CD8-positive, alpha-beta memory T cell (primary cell): ENCODE measurements around the gene SAMD3. TPM values are rescaled to one million over a fixed set of nuclear protein-coding genes. Genes with fewer than 3 reads are reported as not detected.
A peak's percentile ranks its signal among the peaks of the same experiment; 100 is the strongest.
"Not testable (repeated sequence)": the region's sequence is repeated elsewhere in the genome, so short reads cannot be mapped to it uniquely, and the experiment has no call there.

ENCODE experiments used
- CTCF ChIA-PET: fragments of 350-600 bp; sonication (Branson Sonifier 250); formaldehyde crosslinking; loops from one replicate; lab custom pipeline; 2021; ENCODE audit warnings: antibody characterized with exemption; lab: Charles Lee
- POLR2A ChIA-PET: fragments of 350-600 bp; sonication (Branson Sonifier 250); formaldehyde crosslinking; loops from one replicate; lab custom pipeline; 2021; ENCODE audit warnings: antibody characterized with exemption; lab: Charles Lee
- DNase-seq, 5 donors: peaks; one replicate each; pipeline versions ENCODE4 v3.0.0 to v3.0.0-alpha.2; 2020 to 2022; ENCODE audit warnings: mixed read lengths in 1 of 5
- H3K27ac ChIP-seq: one replicate; pipeline ENCODE4 v1.7.0; 2013; ENCODE audit warnings: low read depth, mild to moderate bottlenecking, low read length, moderate library complexity
- H3K27me3 ChIP-seq: 2 replicates; pipeline ENCODE4 v1.7.0; 2013; ENCODE audit warnings: low read length, mild to moderate bottlenecking; ENCODE audit not compliant: insufficient read depth, poor library complexity, severe bottlenecking
- H3K36me3 ChIP-seq: 2 replicates; pipeline ENCODE4 v1.7.0; 2013; ENCODE audit warnings: mild to moderate bottlenecking, low read length, moderate library complexity; ENCODE audit not compliant: insufficient read depth
- H3K4me1 ChIP-seq: 2 replicates; pipeline ENCODE4 v1.7.0; 2013; ENCODE audit warnings: mild to moderate bottlenecking, low read length, moderate library complexity; ENCODE audit not compliant: insufficient read depth
- H3K4me3 ChIP-seq: 2 replicates; pipeline ENCODE4 v1.7.0; 2013; ENCODE audit warnings: mild to moderate bottlenecking, low read length
- H3K9me3 ChIP-seq: 2 replicates; pipeline ENCODE4 v1.7.0; 2013; ENCODE audit warnings: mild to moderate bottlenecking, low read length
- H3K27ac Mint-ChIP-seq, 8 donors: one replicate each; pipeline ENCODE4 v1.8.0; 2020 to 2021; ENCODE audit warnings: mixed read lengths in 8 of 8, mild to moderate bottlenecking in 6 of 8, inconsistent platforms in 3 of 8, moderate library complexity in 3 of 8
- H3K27me3 Mint-ChIP-seq, 2 donors: one replicate each; pipeline ENCODE4 v1.8.0; 2020 to 2021; ENCODE audit warnings: mixed read lengths in 2 of 2, mild to moderate bottlenecking in 1 of 2, moderate library complexity in 1 of 2
- H3K36me3 Mint-ChIP-seq, 3 donors: one replicate each; pipeline ENCODE4 v1.8.0; 2020 to 2021; ENCODE audit warnings: mixed read lengths in 3 of 3, inconsistent platforms in 1 of 3, mild to moderate bottlenecking in 1 of 3
- H3K4me1 Mint-ChIP-seq, 3 donors: one replicate each; pipeline ENCODE4 v1.8.0; 2020 to 2021; ENCODE audit warnings: mixed read lengths in 3 of 3, inconsistent platforms in 1 of 3, mild to moderate bottlenecking in 1 of 3
- H3K4me3 Mint-ChIP-seq, 7 donors: one replicate each; pipeline ENCODE4 v1.8.0; 2020 to 2021; ENCODE audit warnings: mixed read lengths in 7 of 7, mild to moderate bottlenecking in 6 of 7, moderate library complexity in 4 of 7, inconsistent platforms in 2 of 7
- H3K9me3 Mint-ChIP-seq, 5 donors: one replicate each; pipeline ENCODE4 v1.8.0; 2020 to 2022; ENCODE audit warnings: mixed read lengths in 5 of 5, mild to moderate bottlenecking in 3 of 5, moderate library complexity in 2 of 5, inconsistent platforms in 1 of 5
- polyA plus RNA-seq: library from polyadenylated mRNA; unstranded; fragments of 300-500 nt; fragmentation: Illumina TruSeq; gene quantifications from one replicate; pipeline ENCODE4 v1.2.3, GENCODE V29; 2021
- total RNA-seq, 2 experiments: library from RNA; stranded (reverse); gene quantifications; one replicate each; pipeline ENCODE4 v1.2.3, GENCODE V29; 2021

SAMD3 gene
- total and polyA plus RNA-seq, 3 experiments from 2014 or later = 12.5 to 220 (median 14.5) TPM

GRCh38 chr6:130170160-130170559 lies 52.6 kb downstream of the SAMD3 start:
- H3K27me3 Mint-ChIP-seq, CTCF ChIA-PET, POLR2A ChIA-PET, H3K4me1 ChIP-seq, H3K4me3 Mint-ChIP-seq, H3K27ac ChIP-seq, H3K9me3 ChIP-seq, DNase-seq, H3K27me3 ChIP-seq, H3K4me3 ChIP-seq: not testable (repeated sequence)
- peaks cover 35 to 72% (median 46%) of the 10 kb centered on the region in 3 donors for H3K4me1 Mint-ChIP-seq
- peaks cover 39 to 82% (median 69%) of the 10 kb centered on the region in 3 donors for H3K36me3 Mint-ChIP-seq
- H3K36me3 ChIP-seq = peaks cover 20% of the 10 kb centered on the region
- H3K9me3 Mint-ChIP-seq = peaks cover 2 to 26% (median 18%) of the 10 kb centered on the region in 5 donors
- H3K27ac Mint-ChIP-seq = peak overlapping the region in 7 of 8 donors; percentile 44 to 91 (median 71)

- peak overlapping the region in 6 of 8 donors; percentile 16 to 72 (median 44) for H3K27ac Mint-ChIP-seq
- CTCF ChIA-PET = interaction anchor here (0.8 kb wide), 1 partner anchor 94 kb away, joined by 4 read pairs; no protein-coding TSS in a partner anchor
- H3K36me3 Mint-ChIP-seq = peaks cover 36 to 82% (median 65%) of the 10 kb centered on the region in 3 donors
Observed at GRCh38 chr6:130167655-130168054, 55.1 kb downstream of the SAMD3 start.

GRCh38 chr6:130164251-130164650 lies 58.5 kb downstream of the SAMD3 start:
- Histone ChIP-seq H3K9me3 (no peaks in the 10 kb centered on the region), H3K4me1 (no peaks in the 10 kb centered on the region), H3K36me3 (peaks cover 13% of the 10 kb centered on the region), H3K27me3 (no peaks in the 10 kb centered on the region), H3K4me3 (no peak overlapping the region), H3K27ac (no peak overlapping the region)
- peaks cover 38 to 87% (median 55%) of the 10 kb centered on the region in 3 donors for H3K36me3 Mint-ChIP-seq
- no peak for DNase-seq
- peak overlapping the region in 7 of 8 donors; percentile 30 to 95 (median 71) for H3K27ac Mint-ChIP-seq
- POLR2A ChIA-PET = no interaction called here
- H3K4me3 Mint-ChIP-seq = no peak overlapping the region
- no peaks in the 10 kb centered on the region for H3K27me3 Mint-ChIP-seq
- CTCF ChIA-PET = no interaction called here
- peaks cover 0 to 9% (median 0%) of the 10 kb centered on the region in 5 donors for H3K9me3 Mint-ChIP-seq
- peaks cover 53 to 83% (median 62%) of the 10 kb centered on the region in 3 donors for H3K4me1 Mint-ChIP-seq

More at GRCh38 chr6:130167655-130168054, 55.1 kb downstream of the SAMD3 start:
- peaks cover 47 to 84% (median 56%) of the 10 kb centered on the region in 3 donors for H3K4me1 Mint-ChIP-seq
- peaks cover 3 to 20% (median 17%) of the 10 kb centered on the region in 5 donors for H3K9me3 Mint-ChIP-seq
- peaks cover 7% of the 10 kb centered on the region for H3K36me3 ChIP-seq
- no peaks in the 10 kb centered on the region for H3K9me3 ChIP-seq
- no peaks in the 10 kb centered on the region for H3K4me1 ChIP-seq
- no peaks in the 10 kb centered on the region for H3K27me3 ChIP-seq
- no peak overlapping the region for H3K27ac ChIP-seq
- H3K27me3 Mint-ChIP-seq = no peaks in the 10 kb centered on the region
- H3K4me3 Mint-ChIP-seq = peak overlapping the region in 1 of 7 donors; percentile 4
- POLR2A ChIA-PET = no interaction called here
- DNase-seq = no peak
- no peak overlapping the region for H3K4me3 ChIP-seq

GRCh38 chr6:130163266-130163665 lies 59.5 kb downstream of the SAMD3 start:
- peaks cover 57 to 83% (median 66%) of the 10 kb centered on the region in 3 donors for H3K4me1 Mint-ChIP-seq
- Histone ChIP-seq H3K27ac (no peak overlapping the region), H3K27me3 (no peaks in the 10 kb centered on the region), H3K9me3 (no peaks in the 10 kb centered on the region), H3K4me1 (no peaks in the 10 kb centered on the region), H3K4me3 (no peak overlapping the region), H3K36me3 (peaks cover 13% of the 10 kb centered on the region)
- H3K27me3 Mint-ChIP-seq = no peaks in the 10 kb centered on the region
- peaks cover 42 to 89% (median 59%) of the 10 kb centered on the region in 3 donors for H3K36me3 Mint-ChIP-seq
- DNase-seq = no peak
- POLR2A ChIA-PET = interaction anchor here (0.6 kb wide), 1 partner anchor 29 kb away, joined by 11 read pairs; no protein-coding TSS in a partner anchor
- no peak overlapping the region for H3K4me3 Mint-ChIP-seq
- H3K9me3 Mint-ChIP-seq = peaks cover 0 to 9% (median 0%) of the 10 kb centered on the region in 5 donors
- CTCF ChIA-PET = no interaction called here
- peak overlapping the region in 2 of 8 donors; percentile 13 to 95 for H3K27ac Mint-ChIP-seq

- CTCF ChIA-PET = interaction anchor here (0.8 kb wide), 1 partner anchor 12 kb away, joined by 3 read pairs; no protein-coding TSS in a partner anchor
- no peak for DNase-seq
- peaks cover 57 to 81% (median 65%) of the 10 kb centered on the region in 3 donors for H3K4me1 Mint-ChIP-seq
- peak overlapping the region in 4 of 8 donors; percentile 24 to 61 (median 54) for H3K27ac Mint-ChIP-seq
- H3K4me3 ChIP-seq = no peak overlapping the region
- peaks cover 13% of the 10 kb centered on the region for H3K36me3 ChIP-seq
- no peaks in the 10 kb centered on the region for H3K9me3 ChIP-seq
- POLR2A ChIA-PET = no interaction called here
- H3K4me3 Mint-ChIP-seq = no peak overlapping the region
- H3K36me3 Mint-ChIP-seq = peaks cover 44 to 87% (median 55%) of the 10 kb centered on the region in 3 donors
- no peaks in the 10 kb centered on the region for H3K4me1 ChIP-seq
- H3K27ac ChIP-seq = no peak overlapping the region
- no peaks in the 10 kb centered on the region for H3K27me3 ChIP-seq
- no peaks in the 10 kb centered on the region for H3K27me3 Mint-ChIP-seq
- H3K9me3 Mint-ChIP-seq = peaks cover 0 to 9% (median 0%) of the 10 kb centered on the region in 5 donors
Observed at GRCh38 chr6:130162421-130162820, 60.3 kb downstream of the SAMD3 start.

GRCh38 chr6:130161683-130162404 lies 60.9 kb downstream of the SAMD3 start:
- Histone ChIP-seq H3K36me3 (peaks cover 13% of the 10 kb centered on the region), H3K27me3 (no peaks in the 10 kb centered on the region), H3K4me3 (no peak overlapping the region), H3K4me1 (no peaks in the 10 kb centered on the region), H3K27ac (no peak overlapping the region), H3K9me3 (no peaks in the 10 kb centered on the region)
- no peak overlapping the region for H3K4me3 Mint-ChIP-seq
- POLR2A ChIA-PET = interaction anchor here (0.6 kb wide), 1 partner anchor 142 kb away, joined by 14 read pairs; no protein-coding TSS in a partner anchor
- H3K4me1 Mint-ChIP-seq = peaks cover 51 to 75% (median 61%) of the 10 kb centered on the region in 3 donors
- peaks cover 0 to 9% (median 0%) of the 10 kb centered on the region in 5 donors for H3K9me3 Mint-ChIP-seq
- peak overlapping the region; percentile 4 to 80 (median 42) for H3K27ac Mint-ChIP-seq
- peaks cover 43 to 83% (median 49%) of the 10 kb centered on the region in 3 donors for H3K36me3 Mint-ChIP-seq
- CTCF ChIA-PET = interaction anchor here (0.8 to 1.5 kb wide), 2 partner anchors 11 to 61 kb away, joined by 3 read pairs; partner anchors contain the start of gene SAMD3
- DNase-seq = no peak
- no peaks in the 10 kb centered on the region for H3K27me3 Mint-ChIP-seq

- Mint-ChIP-seq H3K36me3 (peaks cover 32 to 79% (median 35%) of the 10 kb centered on the region in 3 donors), H3K27ac (peak overlapping the region; percentile 1 to 81 (median 46)), H3K27me3 (no peaks in the 10 kb centered on the region), H3K9me3 (peaks cover 0 to 6% (median 0%) of the 10 kb centered on the region in 5 donors), H3K4me3 (no peak overlapping the region), H3K4me1 (peaks cover 41 to 62% (median 48%) of the 10 kb centered on the region in 3 donors)
- ChIA-PET POLR2A (no interaction called here), CTCF (no interaction called here)
- Histone ChIP-seq H3K27ac (no peak overlapping the region), H3K9me3 (no peaks in the 10 kb centered on the region), H3K4me1 (no peaks in the 10 kb centered on the region), H3K4me3 (no peak overlapping the region), H3K36me3 (peaks cover 12% of the 10 kb centered on the region), H3K27me3 (no peaks in the 10 kb centered on the region)
- DNase-seq = no peak
Observed at GRCh38 chr6:130159956-130160355, 62.8 kb downstream of the SAMD3 start.

GRCh38 chr6:130158548-130158947 lies 64.2 kb downstream of the SAMD3 start:
- ChIA-PET CTCF (no interaction called here), POLR2A (no interaction called here)
- Histone ChIP-seq H3K4me3 (no peak overlapping the region), H3K4me1 (no peaks in the 10 kb centered on the region), H3K36me3 (peaks cover 6% of the 10 kb centered on the region), H3K27me3 (no peaks in the 10 kb centered on the region), H3K27ac (no peak overlapping the region), H3K9me3 (no peaks in the 10 kb centered on the region)
- DNase-seq = no peak
- Mint-ChIP-seq H3K36me3 (peaks cover 28 to 73% (median 29%) of the 10 kb centered on the region in 3 donors), H3K4me3 (no peak overlapping the region), H3K4me1 (peaks cover 31 to 52% (median 38%) of the 10 kb centered on the region in 3 donors), H3K27me3 (no peaks in the 10 kb centered on the region), H3K27ac (peak overlapping the region in 6 of 8 donors; percentile 11 to 81 (median 42)), H3K9me3 (peaks cover 0 to 6% (median 0%) of the 10 kb centered on the region in 5 donors)
